A549 (cell line): ENCODE measurements around the gene FRAT2.

Experiments used
- CTCF ChIP-seq: fragments of >200 bp; sonication (Bioruptor Twin); formaldehyde crosslinking; IDR thresholded peaks from 3 replicates; pipeline ENCODE4 v1.5.1; 2016
- KDM1A ChIP-seq: fragments of 200-600 bp; sonication (generic); IDR thresholded peaks from 2 replicates; pipeline ENCODE4 v1.6.1; 2016; ENCODE audit warnings: low read depth, mild to moderate bottlenecking
- MYC ChIP-seq: IDR thresholded peaks from 2 replicates; pipeline ENCODE4 v1.6.1; 2012; ENCODE audit warnings: mild to moderate bottlenecking, inconsistent platforms, low read length, improper control_type of control experiment, borderline replicate concordance
- NFE2L2 ChIP-seq: fragments of 150-350 bp; conservative IDR thresholded peaks from 2 replicates; pipeline ENCODE4 v1.6.1; 2014; ENCODE audit warnings: low read length
- POLR2A ChIP-seq: IDR thresholded peaks from 2 replicates; pipeline ENCODE4 v1.6.1; 2012; ENCODE audit warnings: mild to moderate bottlenecking, low read length
- ZC3H11A ChIP-seq: fragments of 450-650 bp; IDR thresholded peaks from 2 replicates; pipeline ENCODE4 v1.6.1; 2014; ENCODE audit warnings: antibody characterized with exemption, mild to moderate bottlenecking

GRCh38 chr10:97334370-97335175 lies at the start of gene FRAT2:
- TF ChIP-seq CTCF (no peak), ZC3H11A (no peak), MYC (peak; percentile 74; the same call in 1 of the 2 replicates), KDM1A (peak; percentile 47; the same call in 1 of the 2 replicates), NFE2L2 (no peak), POLR2A (peak; percentile 32; the same call in 1 of the 2 replicates)
